NCI-H1436 (cell line): ENCODE results near the gene ASPSCR1.

ENCODE experiments used
- DNase-seq: peaks from one replicate; lab custom pipeline; 2025; lab: John Stamatoyannopoulos, UW

The ASPSCR1 gene, protein sequence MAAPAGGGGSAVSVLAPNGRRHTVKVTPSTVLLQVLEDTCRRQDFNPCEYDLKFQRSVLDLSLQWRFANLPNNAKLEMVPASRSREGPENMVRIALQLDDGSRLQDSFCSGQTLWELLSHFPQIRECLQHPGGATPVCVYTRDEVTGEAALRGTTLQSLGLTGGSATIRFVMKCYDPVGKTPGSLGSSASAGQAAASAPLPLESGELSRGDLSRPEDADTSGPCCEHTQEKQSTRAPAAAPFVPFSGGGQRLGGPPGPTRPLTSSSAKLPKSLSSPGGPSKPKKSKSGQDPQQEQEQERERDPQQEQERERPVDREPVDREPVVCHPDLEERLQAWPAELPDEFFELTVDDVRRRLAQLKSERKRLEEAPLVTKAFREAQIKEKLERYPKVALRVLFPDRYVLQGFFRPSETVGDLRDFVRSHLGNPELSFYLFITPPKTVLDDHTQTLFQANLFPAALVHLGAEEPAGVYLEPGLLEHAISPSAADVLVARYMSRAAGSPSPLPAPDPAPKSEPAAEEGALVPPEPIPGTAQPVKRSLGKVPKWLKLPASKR

DNA sequence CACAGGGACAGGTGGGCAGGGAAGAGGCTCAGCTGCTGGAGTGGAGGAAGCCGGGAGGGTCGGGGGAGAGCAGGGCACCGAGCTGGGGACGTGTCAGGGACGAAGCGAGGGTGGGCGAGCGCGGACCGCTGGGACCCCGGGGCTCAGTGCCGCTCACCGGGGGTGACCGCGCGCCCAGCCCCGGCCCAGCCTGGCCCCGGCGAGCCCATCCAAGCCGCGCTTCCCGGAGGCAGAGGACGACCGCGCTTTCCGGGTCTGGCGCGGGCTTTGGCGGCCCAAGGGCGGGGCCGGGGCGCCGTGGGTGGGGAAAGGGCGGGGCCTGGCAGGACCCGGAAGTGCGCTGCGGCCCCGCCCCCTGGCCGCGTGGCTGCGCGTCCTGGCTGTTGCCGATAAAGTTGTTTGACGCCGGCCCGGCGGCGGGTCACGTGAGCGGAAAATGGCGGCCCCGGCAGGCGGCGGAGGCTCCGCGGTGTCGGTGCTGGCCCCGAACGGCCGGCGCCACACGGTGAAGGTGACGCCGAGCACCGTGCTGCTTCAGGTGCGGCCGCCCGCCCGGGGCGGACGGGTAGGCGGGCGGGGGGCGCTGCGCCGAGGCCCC lies at the start of gene ASPSCR1:
Gene ASPSCR1 (plus strand): TSS at position 419 of the 598 bp plus-strand sequence. CDS start 18 bp downstream, at position 437.
- DNase-seq, result peak; percentile 90

DNA sequence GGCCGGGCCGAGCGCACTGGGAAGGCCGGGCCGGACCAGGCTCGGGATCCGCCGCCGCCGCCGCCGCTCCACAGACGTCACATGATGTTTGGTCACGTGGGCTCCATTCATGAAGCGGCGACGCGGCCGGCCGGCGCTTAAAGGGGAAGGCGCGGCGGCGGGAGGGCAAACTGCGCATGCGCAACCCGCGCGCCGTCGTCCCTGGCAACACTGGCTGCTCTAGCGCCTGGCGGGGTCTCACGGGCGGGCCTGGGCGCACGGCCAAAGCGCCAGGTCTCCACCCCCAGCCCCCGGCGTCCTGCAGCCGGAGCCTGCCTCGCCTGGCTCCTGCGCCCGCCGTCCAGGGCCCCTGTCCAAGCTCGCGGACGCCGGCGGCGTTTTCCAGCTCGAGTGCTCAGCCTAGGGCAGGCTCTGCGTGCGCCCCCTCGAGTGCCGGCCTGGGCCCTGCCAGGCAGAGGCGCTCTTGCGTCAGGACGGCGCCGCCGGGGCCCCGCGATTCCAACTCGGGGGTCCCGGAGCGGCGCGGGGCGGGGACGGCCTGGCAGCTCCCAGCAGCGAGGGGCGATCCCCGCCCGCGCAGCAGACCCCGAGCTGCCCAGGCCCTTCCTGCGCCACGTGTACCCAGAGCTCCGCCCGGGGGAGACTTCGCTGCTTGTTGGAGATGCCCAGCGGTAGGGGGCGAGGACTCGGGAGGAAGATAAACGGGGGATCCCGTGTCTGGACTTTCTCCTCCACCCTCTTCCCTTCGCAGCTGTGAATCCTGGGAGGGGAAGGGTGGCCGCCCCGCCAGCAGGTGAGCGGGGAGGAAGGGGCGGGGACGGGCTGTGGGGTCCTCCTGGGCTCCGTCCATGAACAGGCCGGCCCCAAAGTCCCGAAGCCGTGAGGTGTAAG lies 49.5 kb upstream of the ASPSCR1 start, which contains the start of gene MAFG:
Gene MAFG (minus strand): TSS at position 83 of the 891 bp plus-strand sequence. CDS start 4,550 bp downstream, outside the sequence.
- DNase-seq, result peak; percentile 96

DNA sequence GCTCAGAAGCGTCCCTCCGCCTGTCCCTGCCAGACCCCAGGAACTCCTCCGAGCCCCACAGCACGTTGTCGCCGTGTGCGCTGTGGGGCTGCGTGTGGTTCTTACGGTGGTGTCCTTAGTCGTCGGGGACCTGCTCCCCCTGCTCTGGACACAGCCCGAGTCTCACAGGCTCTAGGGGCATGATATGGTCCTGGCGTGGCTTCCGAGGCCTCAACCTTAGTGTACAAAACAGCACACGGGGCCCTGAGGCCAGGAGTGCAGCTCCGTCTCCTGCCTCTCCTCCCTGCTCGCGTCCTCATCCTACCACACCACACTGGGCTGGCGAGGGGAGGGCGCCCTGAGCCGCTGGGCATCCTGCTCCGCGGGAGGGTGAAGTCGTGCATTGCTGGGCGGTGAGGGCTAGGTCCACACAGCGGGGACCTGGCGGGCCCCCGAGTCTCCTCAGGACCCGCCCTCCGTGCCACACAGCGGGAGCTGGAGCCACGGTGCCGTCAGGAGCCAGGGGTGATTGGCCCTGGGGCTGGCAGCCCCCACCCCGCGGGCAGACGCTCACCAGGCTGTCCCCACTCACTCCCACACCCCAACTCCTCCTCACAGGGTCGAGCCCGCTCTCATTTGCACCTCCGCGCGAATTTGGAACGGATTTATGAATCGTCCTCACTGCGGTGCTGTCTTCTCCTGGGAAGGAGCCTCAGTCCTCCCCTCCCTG lies 48.7 kb upstream of the ASPSCR1 start:
- no peak for DNase-seq

DNA sequence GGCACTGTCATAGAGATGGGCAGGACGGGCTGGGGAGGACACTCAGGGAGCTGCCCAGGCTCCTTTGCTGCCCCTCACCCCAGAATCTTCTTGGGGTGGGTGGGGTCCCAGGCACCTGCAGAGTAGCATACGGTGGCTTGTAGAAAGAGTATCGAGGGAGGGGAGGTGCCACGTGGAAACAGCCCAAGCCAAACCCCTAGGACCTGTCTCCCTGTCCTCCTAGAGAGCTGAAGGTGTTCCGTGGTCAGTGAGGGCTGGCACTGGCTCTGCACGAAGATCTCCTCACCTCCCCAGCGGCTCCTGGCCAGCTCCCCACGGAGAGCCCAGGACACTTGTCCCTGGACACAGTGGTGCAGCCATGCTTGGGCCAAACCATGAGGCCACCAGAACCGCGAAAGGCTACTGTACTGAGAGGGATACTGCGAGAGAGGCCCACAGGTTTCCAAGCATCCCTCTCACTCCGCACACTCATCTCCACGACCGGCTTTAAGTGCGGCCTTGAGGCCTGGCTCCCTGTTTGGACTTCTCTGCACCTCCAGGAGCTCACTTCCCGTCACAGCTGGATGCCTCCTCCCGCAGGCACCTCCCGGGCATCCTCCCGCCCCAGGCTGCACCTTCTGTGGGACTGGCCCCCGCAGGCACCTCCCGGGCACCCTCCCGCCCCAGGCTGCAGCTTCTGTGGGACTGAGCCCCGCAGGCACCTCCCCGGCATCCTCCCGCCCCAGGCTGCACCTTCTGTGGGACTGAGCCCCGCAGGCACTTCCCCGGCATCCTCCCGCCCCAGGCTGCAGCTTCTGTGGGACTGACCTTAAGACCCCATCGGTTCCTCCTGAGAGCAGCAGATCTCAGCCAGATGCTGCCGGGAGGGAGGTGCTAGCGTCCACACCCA lies 47.9 kb upstream of the ASPSCR1 start:
- no peak for DNase-seq

DNA sequence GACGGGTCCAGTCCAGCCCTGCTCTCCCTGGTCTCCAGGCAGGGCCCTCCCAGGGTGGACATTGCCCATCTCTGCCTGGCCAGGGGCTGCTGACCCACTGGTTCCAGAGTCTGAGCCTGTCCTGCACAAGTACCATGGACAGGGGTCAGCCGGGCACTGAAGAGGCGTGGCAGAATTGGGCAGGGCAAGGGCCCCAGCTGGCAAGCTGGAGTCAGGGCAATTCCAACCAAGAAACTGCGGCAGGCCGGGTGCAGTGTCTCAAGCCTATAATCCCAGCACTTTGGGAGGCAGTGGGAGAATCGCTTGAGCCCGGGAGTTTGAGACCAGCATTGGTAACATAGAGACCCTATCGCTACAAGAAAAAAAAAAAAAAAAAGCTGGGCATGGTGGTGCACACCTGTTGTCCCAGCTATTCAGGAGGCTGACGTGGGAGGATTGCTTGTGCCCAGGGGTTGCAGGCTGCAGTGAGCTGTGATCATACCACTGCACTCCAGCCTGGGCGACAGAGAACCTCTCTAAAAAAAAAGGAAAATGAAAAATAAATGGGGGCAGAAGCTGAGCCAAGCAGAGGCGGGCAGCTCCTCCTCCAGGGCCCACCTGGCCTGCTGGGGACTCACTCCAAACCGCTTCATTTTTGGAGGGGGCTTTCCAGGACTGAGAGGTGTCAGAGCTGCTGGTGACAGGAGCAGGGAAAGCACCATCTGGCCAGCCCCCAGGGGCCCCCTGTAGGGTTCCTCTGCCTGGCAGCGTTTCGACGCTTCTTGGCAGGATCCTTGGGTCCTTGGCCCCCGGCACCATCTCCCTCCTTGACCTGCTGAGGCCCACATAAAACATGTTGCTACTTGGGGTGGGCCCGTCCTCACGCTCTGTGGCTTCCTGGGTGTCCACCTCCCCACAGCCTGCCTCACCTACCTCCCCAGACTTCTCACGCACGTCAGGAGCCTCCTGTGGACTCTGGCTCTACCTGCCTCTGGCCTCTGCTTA lies 47.0 kb upstream of the ASPSCR1 start:
- no peak for DNase-seq

DNA sequence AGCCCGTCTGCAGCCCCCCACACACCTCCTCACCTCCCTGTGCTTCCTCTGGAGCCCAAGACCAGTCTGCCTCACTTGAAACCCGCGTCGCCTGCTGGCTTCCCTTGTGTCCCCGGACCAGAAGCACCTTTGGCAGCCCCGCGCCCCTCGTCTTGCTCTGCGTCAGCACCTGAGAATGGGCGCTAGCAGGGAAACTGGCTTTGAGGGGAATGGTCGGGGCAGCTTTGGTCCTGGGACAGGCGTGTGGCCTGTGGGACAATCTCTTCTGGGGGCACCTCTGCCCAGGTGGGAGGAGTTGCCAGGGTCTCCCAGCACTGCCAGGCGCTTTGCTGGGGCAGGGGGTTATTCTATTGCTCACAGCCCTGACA lies 46.3 kb upstream of the ASPSCR1 start:
- no peak for DNase-seq

DNA sequence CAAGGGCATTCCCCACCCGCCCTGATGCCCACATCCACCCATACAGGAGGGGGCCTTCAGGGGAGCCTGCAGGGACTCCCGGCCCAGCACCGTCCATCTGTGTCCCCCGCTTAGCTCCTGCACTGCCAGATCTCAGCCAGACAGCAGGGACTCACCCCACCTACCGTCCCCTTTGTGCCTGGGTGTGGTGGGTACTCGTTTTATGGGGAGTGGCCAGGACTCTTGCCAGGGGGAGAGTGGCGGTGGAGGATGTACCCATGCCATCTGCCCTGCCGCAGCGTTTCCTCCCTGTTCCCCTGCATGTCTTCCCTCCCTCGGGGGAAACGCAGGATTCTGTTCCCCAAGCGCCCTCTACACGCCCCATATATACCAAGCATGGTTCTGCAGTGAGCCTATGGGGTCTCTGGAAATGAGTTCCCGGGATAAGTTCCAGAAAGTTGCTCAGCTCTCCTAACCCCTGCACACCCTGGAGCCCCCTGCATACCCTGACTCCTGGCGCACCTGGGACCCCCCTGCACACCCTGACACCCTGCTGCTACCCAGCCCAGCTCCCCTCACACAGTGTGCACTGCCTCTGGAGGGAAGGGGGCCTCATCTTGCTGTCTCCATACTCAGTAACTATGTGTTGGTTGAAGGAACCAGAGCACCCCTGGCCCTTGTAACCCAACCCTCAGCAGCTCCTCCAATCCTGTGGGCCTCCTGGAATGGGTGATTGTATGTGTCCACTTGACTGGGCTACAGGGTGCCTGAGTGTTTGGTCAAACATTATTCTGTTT lies 45.7 kb upstream of the ASPSCR1 start:
- DNase-seq, result no peak

DNA sequence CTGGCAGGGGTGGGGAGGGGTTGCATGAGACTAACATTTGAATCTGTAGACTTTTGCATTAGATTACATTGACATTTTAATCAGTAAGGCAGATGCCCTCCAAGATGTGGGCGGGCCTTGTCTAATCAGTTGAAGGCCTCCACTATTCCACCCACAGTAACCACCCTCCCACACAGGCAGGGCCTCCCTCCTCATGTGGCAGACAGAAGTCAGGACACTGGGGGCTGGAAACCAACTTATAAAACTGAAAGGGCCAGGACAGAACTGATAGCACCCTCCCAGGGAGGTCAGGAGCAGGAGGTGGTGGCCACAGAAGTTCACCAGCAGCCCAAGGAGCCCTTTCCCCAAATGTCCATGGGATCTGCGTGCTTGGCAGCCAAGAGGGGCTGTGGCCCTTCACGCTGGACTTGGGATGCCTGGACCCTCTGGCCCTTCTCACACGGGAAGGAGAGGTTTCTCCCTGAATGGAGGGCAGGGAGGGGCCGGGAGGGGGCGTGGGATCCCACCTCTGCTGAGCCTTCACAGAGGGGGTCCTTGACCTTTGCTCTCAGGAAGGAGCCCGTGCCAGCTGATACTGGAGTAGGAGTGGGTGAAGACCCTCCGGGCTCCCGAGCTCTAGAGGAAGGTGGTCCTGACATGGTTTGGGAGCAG lies 45.0 kb upstream of the ASPSCR1 start:
- no peak for DNase-seq

DNA sequence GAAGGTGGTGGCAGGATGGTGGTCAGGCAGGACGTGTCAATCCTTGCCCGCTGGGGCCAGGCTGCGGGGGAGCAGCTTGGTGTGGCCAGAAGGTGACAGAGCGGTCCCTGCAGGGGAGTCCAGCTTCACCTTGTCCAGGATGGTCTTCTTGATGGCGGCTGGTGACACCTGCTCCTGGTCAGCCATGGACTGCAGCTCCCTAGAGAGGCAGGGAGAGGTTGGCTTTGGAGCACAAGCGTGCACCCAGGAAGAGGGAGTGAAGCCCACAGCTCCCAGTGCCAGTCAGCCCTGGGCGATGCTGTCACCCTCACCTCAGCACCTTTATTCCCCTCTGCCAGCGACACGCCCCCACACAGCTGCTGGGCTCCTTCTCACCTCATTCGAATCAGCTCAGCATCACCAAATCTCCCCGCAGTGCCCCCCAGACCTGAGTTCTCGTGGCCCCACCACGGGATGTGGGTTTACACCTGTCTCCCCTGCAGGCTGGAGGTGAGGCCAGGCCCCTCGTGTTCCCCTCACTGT lies 44.2 kb upstream of the ASPSCR1 start:
- DNase-seq, result no peak

DNA sequence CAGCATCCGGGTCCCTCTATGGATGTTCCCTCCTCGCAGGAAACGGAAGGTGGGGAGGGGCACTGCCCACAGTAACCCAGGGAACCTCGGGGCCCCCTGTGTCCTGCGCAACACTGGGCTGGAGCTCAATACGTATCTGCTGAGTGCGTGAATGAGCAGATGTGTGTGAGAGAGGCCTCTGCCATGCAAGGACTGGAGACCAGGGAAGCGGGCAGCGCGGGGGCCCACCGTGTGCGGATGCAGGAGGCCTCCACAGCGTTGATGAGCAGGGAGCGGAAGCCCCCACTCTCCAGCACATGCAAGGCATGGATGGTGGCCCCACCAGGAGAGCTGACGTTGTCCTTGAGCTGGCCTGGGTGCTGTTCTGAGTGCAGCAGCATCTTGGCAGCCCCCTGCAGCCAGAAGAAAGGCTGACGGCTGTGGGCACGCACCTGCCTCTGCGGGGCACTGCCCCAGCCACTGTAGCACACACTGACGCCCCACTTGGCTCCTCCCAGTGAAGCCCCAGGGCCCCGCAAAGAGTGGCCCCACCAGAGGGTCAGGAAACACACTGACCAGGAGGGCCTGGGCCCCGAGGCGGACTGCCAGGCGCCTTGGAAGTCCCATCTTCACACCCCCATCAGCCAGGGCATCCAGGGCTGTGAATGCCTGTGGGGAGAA lies 43.2 kb upstream of the ASPSCR1 start:
- no peak for DNase-seq

DNA sequence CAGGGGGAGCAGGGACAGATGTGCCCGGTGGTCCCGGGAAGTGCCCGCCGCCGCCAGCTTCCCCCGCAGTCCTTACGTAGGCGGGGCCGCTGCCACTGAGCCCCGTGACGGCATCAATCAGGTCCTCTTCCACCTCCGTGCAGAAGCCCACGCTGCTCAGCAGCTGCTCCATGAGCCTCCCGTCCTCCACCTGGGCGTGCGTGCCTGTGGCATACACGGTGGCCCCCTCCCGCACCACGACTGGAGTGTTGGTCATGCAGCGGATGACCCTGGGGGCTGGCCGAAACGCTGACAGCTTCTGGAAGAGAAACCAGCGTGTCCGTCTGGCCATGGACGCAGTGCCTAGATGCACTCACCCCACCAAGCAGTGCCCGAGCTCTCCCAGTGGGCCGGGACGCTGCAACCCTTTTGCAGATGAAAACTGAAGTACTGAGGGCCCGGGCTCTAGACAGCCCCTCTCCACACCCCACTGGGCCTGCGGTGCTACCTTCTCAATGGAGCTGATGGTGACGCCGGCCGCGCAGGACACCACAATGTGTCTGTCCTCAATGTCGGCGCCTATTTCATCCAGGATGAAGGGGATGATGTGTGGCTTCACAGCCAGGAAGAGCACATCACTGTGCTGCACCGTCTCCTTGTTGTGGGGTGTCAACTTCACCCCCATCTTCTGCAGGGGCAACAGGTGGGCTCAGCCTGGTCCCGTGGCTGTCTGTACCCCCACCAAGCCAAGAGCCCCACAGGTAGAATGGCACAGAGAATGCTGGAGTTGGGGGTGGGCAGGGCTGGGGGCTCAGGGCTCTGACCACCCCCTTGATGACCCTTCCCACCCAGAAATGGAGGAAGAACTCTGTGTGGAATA lies 42.4 kb upstream of the ASPSCR1 start:
- DNase-seq, result no peak

DNA sequence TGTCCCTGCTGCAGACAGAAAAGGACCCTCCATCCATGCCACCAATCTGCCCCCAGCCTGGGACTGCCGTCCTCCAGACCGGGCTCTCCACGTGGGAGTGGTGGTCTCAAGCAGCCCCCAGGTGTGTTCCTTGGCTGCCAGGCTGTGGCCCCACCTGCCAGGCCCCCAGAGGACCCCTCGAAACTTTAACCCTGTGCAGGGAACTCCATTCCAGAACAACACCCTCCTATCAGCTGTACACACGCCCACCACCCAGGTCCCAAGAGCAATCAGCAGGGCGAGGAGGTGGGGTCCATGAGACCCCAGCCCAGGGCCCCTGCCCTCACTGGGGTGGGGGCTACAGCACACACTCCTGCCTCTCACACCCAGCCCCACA lies 41.7 kb upstream of the ASPSCR1 start:
- DNase-seq, result no peak

DNA sequence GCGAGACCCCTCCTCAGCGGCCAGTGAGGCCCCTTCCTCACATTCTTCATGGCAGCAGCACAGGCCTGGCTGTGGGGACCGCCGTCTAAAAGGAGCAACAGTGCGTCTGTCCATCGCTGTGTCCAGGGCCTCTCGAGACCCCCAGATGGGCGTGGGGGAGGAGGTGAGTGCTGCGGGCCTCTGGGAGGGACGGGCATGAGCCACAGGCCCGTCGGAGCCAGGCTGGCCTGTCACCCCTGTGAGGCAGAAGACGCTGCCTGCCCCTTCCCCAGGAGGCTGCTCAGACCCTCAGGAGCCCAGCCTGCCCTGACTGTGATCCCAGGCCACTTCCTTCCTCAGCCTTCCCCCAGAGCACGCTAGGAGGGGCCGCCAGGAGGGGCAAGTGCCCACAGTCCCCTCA lies 38.2 kb upstream of the ASPSCR1 start:
- DNase-seq, result no peak

DNA sequence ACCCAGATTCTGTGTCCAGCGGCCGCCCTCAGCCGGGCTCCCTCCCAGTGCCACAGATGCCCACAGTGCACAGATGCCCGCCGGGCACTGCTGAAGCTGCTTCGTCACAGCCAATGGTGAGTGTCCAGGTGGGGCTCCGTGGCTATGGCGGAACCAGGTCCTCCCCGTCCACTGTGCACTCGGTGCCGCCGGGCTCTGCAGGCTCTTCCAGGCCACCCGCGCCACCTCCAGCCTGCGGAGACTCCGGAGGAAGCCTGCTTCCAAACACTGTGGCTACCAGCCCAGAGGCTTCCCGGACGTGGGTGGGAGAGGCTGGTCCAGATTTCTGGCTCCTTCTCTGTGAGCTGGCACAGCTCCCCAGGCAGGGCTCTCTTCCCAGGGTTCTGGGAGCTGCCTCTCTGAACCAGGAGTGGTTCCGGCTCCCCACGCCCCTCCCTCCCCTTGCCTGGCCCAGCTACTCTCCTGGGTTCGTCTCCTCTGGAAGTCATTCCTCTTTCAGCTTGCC lies 37.5 kb upstream of the ASPSCR1 start:
- DNase-seq, result no peak

DNA sequence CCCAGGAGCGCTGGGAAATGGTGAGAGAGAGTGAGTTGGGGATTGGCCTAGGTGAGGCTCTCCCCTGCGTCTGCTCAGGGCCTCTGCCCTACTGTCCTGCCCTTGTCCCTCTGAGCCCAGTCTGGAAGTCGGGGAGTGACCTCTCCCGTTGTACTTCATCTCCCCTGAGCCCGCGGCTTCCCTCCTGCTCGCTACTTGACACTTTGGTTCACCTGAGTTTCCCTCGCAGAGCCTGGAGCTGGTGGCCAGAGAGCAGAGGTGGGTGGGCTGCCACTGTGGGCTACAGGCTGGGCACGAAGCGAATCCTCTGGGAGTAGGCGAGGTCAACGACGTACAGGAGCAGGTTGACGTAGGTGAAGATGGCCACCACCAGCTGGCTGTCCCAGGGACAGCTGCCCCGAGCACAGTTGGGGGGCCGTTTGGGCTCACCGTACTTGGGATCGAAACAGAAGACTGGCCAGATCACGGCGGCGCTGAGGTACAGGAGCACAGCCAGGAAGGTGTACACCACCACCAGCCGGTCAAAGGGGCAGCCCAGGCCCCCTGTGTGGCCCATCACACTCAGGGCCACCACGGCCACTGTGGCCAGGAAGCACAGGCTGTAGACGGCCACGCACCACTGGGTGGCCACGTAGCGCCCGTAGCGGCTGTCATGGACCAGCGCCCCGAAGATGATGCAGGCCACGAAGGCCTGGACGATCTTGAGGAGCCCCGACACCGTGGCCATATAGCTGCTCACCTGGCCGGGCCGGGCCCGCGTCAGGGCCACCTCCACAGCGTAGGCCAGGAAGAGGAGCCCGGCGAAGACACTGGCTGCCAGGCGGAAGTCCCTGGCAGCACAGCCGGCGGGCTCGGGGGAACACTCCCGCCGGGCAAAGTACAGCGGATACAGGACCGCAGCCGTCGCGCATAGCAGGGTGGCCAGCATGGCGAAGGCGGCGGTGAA lies 36.6 kb upstream of the ASPSCR1 start:
- no peak for DNase-seq
